HG03439 (cell line): ENCODE data around the gene SGSM1.

Source experiments
- ATAC-seq: cut with Tn5 transposase; IDR thresholded peaks from one replicate; pipeline ENCODE4 v1.9.1; 2021; ENCODE audit warnings: mild to moderate bottlenecking, moderate library complexity; ENCODE audit not compliant: unreplicated experiment

Gene SGSM1

DNA sequence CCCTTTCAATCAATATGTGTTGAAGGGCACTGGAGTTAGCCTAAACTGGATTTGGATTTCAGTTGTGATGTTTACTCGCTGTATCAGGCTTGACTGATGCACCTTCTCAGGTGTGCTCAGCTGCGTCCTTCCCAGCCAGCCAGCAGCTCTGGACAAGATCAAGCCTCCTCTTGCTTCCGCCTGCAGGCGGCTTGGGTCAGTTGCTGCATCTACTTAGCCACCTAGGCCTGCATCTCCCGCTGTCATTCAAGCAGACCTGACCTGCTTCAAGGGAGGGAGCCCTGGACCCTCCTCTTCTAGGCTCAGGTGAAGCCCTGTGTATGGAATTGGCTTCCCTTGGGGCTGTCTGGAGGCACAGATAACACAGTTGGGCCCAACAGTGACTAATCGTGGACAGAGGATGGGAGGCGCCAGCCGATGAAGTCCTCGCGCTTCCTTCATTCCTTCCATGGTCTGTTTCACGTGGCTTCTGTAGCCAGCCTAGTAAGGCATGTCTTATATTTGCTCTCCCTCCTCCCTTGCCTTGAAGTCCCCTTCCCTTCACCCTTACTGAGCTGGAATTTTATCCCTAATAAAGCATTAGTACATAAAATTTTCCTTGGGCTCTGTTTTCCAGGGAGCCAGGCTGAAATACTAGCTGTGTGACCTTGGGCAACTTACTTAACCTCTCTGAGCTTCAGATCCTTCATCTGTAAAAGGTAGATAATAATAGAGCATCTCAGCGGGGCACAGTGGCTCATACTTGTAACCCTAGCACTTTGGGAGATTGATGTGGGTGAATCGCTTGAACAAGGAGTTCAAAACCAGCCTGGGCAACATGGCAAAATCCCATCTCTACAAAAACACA lies 142.6 kb downstream of the SGSM1 start:
- no peak for ATAC-seq

GRCh38 chr22:24950272-24950902 lies 144.4 kb downstream of the SGSM1 start:
- ATAC-seq: no peak

- peak; percentile 70 for ATAC-seq
Measured at GRCh38 chr22:24951942-24952836, 146.2 kb downstream of the SGSM1 start, which contains the start of gene KIAA1671. TSS of gene KIAA1671 (plus strand) at chr22:24952716. CDS start at chr22:25028000, 75,284 bp downstream.

DNA sequence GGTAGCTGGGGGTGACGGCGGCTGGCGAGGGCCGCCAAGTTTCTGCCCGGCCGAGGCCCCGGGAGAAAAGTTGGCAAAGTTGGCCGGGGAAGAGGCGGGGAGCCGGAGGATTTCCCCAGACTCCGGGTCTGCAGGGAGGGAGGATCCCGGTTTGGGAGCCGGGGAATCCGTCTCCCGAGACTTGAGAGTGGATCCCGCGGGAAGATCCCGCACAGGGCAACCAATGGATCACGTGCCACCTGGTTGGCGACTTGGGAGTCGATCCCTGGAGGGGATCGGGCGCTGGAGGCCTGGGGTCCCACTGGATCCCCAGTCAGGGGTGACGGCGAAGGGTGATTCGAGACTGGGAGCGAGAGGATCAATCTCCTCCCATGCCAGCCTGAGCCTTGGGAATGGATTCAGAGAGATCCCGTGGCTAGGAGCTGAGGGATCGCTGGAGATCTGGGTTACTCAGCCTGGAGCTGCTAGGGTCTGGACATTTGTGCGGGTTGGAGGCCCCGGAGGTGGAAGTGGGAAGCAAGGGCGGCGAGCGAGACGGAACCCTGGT lies 146.9 kb downstream of the SGSM1 start:
- ATAC-seq: no peak

- no peak for ATAC-seq
Measured at GRCh38 chr22:24953384-24954113, 147.5 kb downstream of the SGSM1 start.

DNA sequence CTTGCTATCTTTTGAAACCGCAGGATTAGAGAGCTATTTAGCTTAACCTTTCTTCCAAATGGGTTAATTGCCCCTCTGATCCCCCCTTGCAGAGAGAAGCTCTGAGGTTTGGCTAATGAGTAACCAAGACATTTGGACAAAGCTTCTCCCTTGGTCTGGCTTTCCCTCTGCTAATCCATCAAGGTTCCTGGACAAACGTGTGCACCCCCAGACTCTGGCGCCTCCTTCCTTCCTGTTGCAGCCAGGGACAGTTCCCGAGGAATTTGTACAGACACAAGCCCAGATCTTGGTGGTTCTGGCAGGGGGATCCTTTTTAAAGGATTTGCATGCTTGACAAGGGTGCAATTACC lies 148.1 kb downstream of the SGSM1 start:
- ATAC-seq: no peak

DNA sequence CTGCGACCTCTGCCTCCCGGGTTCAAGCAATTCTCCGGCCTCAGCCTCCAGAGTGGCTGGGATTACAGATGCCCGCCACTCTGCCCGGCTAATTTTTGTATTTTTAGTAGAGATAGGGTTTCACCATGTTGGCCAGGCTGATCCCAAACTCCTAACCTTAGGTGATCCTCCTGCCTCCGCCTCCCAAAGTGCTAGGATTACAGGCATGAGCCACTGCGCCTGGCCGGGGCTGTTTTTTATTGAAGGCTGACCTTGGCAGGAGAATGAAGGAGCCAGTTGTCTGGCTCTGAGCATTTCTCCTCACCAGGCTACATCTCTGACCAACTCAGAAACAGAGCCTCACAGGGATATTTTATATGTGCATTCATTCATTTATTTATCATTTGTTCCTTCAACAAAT lies 148.8 kb downstream of the SGSM1 start:
- no peak for ATAC-seq

DNA sequence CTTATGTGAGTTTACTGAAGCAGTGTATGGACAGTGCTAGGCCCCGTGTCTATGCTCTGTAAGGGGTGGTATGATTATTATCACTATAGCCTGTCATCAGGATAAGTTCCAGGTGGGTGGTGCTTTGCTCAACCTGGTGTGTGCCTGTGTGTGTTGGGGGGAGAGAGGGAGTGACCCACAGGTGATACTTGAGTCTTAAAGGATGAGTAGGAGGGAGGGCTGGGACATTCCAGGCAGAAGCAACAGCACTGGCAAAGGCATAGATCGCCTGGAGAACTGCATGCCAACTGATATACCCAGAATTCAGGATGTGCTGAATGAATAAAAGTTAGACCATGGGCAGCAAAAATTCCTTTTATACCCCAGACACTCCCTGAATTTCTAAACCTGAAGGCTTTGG lies 151.0 kb downstream of the SGSM1 start:
- ATAC-seq: no peak

GRCh38 chr22:24961217-24961844 lies 155.3 kb downstream of the SGSM1 start:
- no peak for ATAC-seq

- no peak for ATAC-seq
Measured at GRCh38 chr22:24962094-24962493, 156.1 kb downstream of the SGSM1 start.

GRCh38 chr22:24962835-24963234 lies 156.8 kb downstream of the SGSM1 start:
- no peak for ATAC-seq

DNA sequence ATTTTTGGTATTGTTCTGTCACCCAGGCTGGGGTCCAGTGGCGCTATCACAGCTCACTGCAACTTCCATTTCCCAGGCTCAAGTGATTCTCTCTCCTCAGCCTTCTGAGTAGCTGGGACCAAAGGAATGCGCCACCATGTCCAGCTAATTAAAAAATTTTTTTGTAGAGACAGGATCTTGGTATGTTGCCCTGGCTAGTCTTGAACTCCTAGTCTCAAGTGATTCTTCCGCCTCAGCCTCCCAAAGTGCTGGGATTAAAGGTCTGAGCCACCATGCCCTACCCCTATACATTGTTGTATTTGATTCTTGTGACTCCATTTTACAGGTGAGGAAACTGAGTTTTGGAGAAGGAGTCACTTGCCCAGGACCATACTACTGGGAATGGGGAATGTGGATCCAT lies 158.4 kb downstream of the SGSM1 start:
- no peak for ATAC-seq

DNA sequence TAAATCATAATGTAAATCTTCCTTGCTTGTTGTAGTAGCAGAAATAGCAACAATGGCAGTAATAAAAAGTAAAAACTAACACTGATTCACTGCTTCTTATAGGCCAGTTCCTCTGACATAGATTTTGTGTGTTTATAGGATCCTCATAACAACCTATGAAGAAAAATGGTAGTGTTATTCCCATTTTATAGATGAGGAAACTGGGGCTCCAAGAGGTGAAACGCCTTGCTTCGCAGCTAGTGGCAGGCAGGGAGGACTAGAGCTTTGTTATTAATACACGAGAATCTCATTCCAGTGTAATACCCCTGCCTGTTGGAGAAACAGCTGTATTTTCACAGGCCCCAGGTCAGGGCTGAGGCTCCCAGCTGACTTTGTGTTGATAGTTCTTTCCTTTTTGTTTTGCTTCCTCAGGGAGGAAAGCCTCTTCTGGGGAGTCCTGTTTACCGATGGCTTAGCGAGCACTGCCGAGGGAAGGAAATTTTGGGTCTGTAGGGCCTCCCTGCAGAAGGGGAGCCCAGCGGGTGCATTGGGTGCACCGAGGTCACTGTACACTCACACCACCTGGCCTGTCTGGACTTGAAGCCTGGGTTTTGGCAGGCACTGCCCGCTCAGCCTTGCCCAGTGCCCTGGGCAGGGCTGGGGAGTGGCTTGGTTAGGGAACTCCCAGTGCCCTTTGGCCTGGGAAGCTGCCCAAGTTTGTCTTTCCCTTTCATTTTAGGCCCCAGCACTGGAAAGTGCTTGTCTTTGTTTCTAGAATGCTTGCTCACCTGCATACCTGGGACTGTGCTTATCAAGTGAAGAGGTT lies 160.0 kb downstream of the SGSM1 start:
- no peak for ATAC-seq

- ATAC-seq: no peak
Measured at GRCh38 chr22:24968066-24968561, 162.1 kb downstream of the SGSM1 start.

GRCh38 chr22:24969560-24970301 lies 163.7 kb downstream of the SGSM1 start:
- ATAC-seq: no peak

DNA sequence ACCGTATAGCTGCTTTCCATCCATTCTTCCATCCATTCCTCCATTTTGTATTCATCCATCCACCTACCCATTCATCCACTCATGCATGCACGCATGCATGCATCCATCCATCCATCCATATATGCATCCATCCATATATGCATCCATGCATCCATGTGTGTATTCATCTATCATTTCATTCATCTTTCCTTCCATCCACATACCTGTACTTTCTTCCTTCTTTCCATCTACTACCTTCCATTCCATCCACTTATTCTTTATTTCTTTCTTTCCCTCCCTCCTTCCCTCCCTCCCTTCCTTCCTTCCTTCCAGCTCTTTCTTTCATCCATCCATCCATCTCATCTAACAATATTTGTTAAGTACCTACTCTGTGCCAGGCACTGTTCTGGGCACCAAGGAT lies 166.4 kb downstream of the SGSM1 start:
- no peak for ATAC-seq

GRCh38 chr22:24973872-24974271 lies 167.9 kb downstream of the SGSM1 start:
- ATAC-seq: no peak

- no peak for ATAC-seq
Measured at GRCh38 chr22:24975125-24975640, 169.2 kb downstream of the SGSM1 start.
